Fibroblast of pulmonary artery (primary cell): ENCODE measurements around the gene COMMD1.
A peak's percentile ranks its signal among the peaks of the same experiment; 100 is the strongest.

Experiments
- DNase-seq: peaks from one replicate; pipeline ENCODE4 v3.0.0-alpha.2; 2010; ENCODE audit warnings: low read depth
- H3K4me3 ChIP-seq: replicated peaks from 2 replicates; pipeline ENCODE4 v1.5.1; 2011; ENCODE audit warnings: low read depth, mild to moderate bottlenecking, control low read depth, low read length, moderate library complexity
- CTCF ChIP-seq: IDR thresholded peaks from 2 replicates; pipeline ENCODE4 v1.5.1; 2011; ENCODE audit warnings: mild to moderate bottlenecking, control low read depth, low read length, inconsistent platforms; ENCODE audit errors: missing control alignments

The COMMD1 gene

GRCh38 chr2:61988462-61989366 lies 83.2 kb downstream of the COMMD1 start:
- no peak overlapping the region for H3K4me3 ChIP-seq
- no peak for TF ChIP-seq CTCF
- DNase-seq: peak; percentile 11

- peak; percentile 72 for DNase-seq
- TF ChIP-seq CTCF: peak; percentile 77
- no peak overlapping the region for H3K4me3 ChIP-seq
These were observed 88.0 kb downstream of the COMMD1 start for GRCh38 chr2:61993422-61994024.

- TF ChIP-seq CTCF: no peak
- no peak for DNase-seq
- no peak overlapping the region for H3K4me3 ChIP-seq
These were observed 89.1 kb downstream of the COMMD1 start for GRCh38 chr2:61994531-61994930.

GRCh38 chr2:61995065-61995464 lies 89.6 kb downstream of the COMMD1 start:
- H3K4me3 ChIP-seq: no peak overlapping the region
- TF ChIP-seq CTCF: no peak
- DNase-seq: peak; percentile 24

GRCh38 chr2:61995515-61995914 lies 90.0 kb downstream of the COMMD1 start:
- TF ChIP-seq CTCF: no peak
- H3K4me3 ChIP-seq: no peak overlapping the region
- no peak for DNase-seq

- no peak for TF ChIP-seq CTCF
- no peak for DNase-seq
- H3K4me3 ChIP-seq: no peak overlapping the region
These were observed 93.0 kb downstream of the COMMD1 start for GRCh38 chr2:61998426-61998825.
